PFSK-1 (cell line): ENCODE data around the gene ZBTB34.

Experiments used
- POLR2AphosphoS5 ChIP-seq: IDR thresholded peaks from 2 replicates; pipeline ENCODE4 v1.6.1; 2012; ENCODE audit warnings: low read depth, mild to moderate bottlenecking, control low read depth, low read length, moderate library complexity
- REST ChIP-seq, 2 experiments: IDR thresholded peaks; 2 replicates each; pipeline versions ENCODE4 v1.6.1 to v1.8.0; 2011 to 2012; ENCODE audit warnings: low read depth in 2 of 2, low read length in 2 of 2, control low read depth in 1 of 2, inconsistent platforms in 1 of 2, mild to moderate bottlenecking in 1 of 2, moderate library complexity in 1 of 2; ENCODE audit not compliant: insufficient read depth in 1 of 2
- SIN3A ChIP-seq: IDR thresholded peaks from 2 replicates; pipeline ENCODE4 v1.6.1; 2012; ENCODE audit warnings: mild to moderate bottlenecking, low read length, moderate library complexity, borderline replicate concordance; ENCODE audit not compliant: insufficient read depth
- TAF1 ChIP-seq: IDR thresholded peaks from 2 replicates; pipeline ENCODE4 v1.6.1; 2012; ENCODE audit warnings: low read length, control low read depth, borderline replicate concordance; ENCODE audit not compliant: insufficient read depth

GRCh38 chr9:126861707-126862103 lies 1.3 kb downstream of the ZBTB34 start:
- no peak for TF ChIP-seq SIN3A
- no peak for TF ChIP-seq POLR2AphosphoS5
- TF ChIP-seq TAF1 = no peak
- no peak for TF ChIP-seq REST (IDR thresholded peaks at IDR 0.05; ENCODE audit: insufficient read depth in 1 of 2, low read depth in 2 of 2, low read length in 2 of 2)
